Measurements from ENCODE around the gene TMEM114.

- no peak for TF ChIP-seq CTCF (IDR thresholded peaks at IDR 0.05)
- TF ChIP-seq ZFX (IDR thresholded peaks at IDR 0.05; ENCODE audit: borderline replicate concordance) = no peak
These were observed 59.4 kb downstream of the TMEM114 start for GRCh38 chr16:8530752-8531384.
